Panc1 (cell line): Measurements from ENCODE around the gene LAYN. TPM values are rescaled to one million over a fixed set of nuclear protein-coding genes. Genes with fewer than 3 reads are reported as not detected.

ENCODE experiments used
- ATAC-seq: fragments of 200-7000 bp; cut with Tn5 transposase; 2 replicates; pipeline ENCODE4 v1.9.1; 2020; ENCODE audit warnings: mild to moderate bottlenecking, moderate library complexity
- BruUV-seq: library from RNA; stranded (reverse); fragments of 400-500 nt; replicated peaks from 2 replicates; lab custom pipeline; 2021; lab: Mats Ljungman, UMichigan
- CTCF ChIA-PET: fragments of 300-600 bp; sonication (Branson Sonifier 250); formaldehyde crosslinking; loops from one replicate; lab custom pipeline; 2022; ENCODE audit warnings: antibody characterized with exemption; lab: Charles Lee
- POLR2A ChIA-PET: fragments of 300-600 bp; sonication (Branson Sonifier 250); formaldehyde crosslinking; loops from one replicate; lab custom pipeline; 2022; ENCODE audit warnings: antibody characterized with exemption; lab: Charles Lee
- DNase-seq: peaks from one replicate; pipeline ENCODE4 v3.0.0-alpha.2; 2010; ENCODE audit warnings: low read depth, low spot score
- H3K27ac ChIP-seq: 2 replicates; pipeline ENCODE4 v1.5.1; 2011; ENCODE audit warnings: mild to moderate bottlenecking, low read length, inconsistent platforms
- H3K27me3 ChIP-seq: fragments of 200-500 bp; sonication (Bioruptor generic); 2 replicates; pipeline ENCODE4 v1.6.0; 2014; ENCODE audit warnings: low read length, inconsistent platforms; ENCODE audit not compliant: control insufficient read depth, insufficient read depth
- H3K36me3 ChIP-seq: fragments of 200-500 bp; sonication (Bioruptor generic); 2 replicates; pipeline ENCODE4 v1.5.1; 2014; ENCODE audit warnings: inconsistent platforms, mild to moderate bottlenecking, low read length, moderate library complexity; ENCODE audit not compliant: control insufficient read depth, insufficient read depth
- H3K4me1 ChIP-seq: 2 replicates; pipeline ENCODE4 v1.5.1; 2011; ENCODE audit warnings: inconsistent platforms, mild to moderate bottlenecking, low read length, moderate library complexity; ENCODE audit not compliant: control insufficient read depth, insufficient read depth
- H3K4me3 ChIP-seq, 2 experiments: 2 replicates each; pipeline ENCODE4 v1.5.1; 2011 to 2012; ENCODE audit warnings: low read depth in 2 of 2, low read length in 2 of 2, mild to moderate bottlenecking in 2 of 2, inconsistent platforms in 1 of 2, moderate library complexity in 1 of 2
- H3K9me3 ChIP-seq: fragments of 200-500 bp; sonication (Bioruptor generic); 2 replicates; pipeline ENCODE4 v1.5.1; 2014; ENCODE audit warnings: low read depth, mild to moderate bottlenecking, inconsistent platforms, low read length, moderate library complexity; ENCODE audit not compliant: control insufficient read depth, insufficient read depth
- CTCF ChIP-seq: fragments of 450-650 bp; IDR thresholded peaks from 2 replicates; pipeline ENCODE4 v1.5.1; 2017; ENCODE audit warnings: mild to moderate bottlenecking
- POLR2AphosphoS5 ChIP-seq: IDR thresholded peaks from 2 replicates; pipeline ENCODE4 v1.6.1; 2012; ENCODE audit warnings: mild to moderate bottlenecking, low read depth, low read length, moderate library complexity
- SIN3A ChIP-seq: IDR thresholded peaks from 2 replicates; pipeline ENCODE4 v1.6.1; 2012; ENCODE audit warnings: low read depth, mild to moderate bottlenecking, low read length, moderate library complexity, borderline replicate concordance; ENCODE audit not compliant: insufficient read depth
- TCF7L2 ChIP-seq: IDR thresholded peaks from 2 replicates; pipeline ENCODE4 v1.6.1; 2011; ENCODE audit warnings: mild to moderate bottlenecking, low read depth, low read length, inconsistent platforms
- in situ Hi-C: cut with HindIII; loops from 2 replicates; pipeline ENCODE4 v1.10.0; 2016; ENCODE audit warnings: low sequenced_read_pairs, low pct_unique_long_range_greater_than_20kb
- intact Hi-C: fragments of 100-400 bp; cut with micrococcal nuclease; formaldehyde crosslinking; loops from one replicate; pipeline ENCODE4 v1.10.0; 2022; ENCODE audit not compliant: unreplicated experiment
- total RNA-seq: library from RNA; stranded (reverse); gene quantifications from one replicate; pipeline ENCODE4 v1.2.1, GENCODE V29; 2021; ENCODE audit not compliant: unreplicated experiment
- TF ChIP-seq, protein P1 (sequence below), 2 experiments: IDR thresholded peaks; 2 replicates each; pipeline ENCODE4 v1.6.1; 2011 to 2012; ENCODE audit warnings: low read depth in 2 of 2, control low read depth in 1 of 2, low read length in 1 of 2, mild to moderate bottlenecking in 1 of 2, moderate library complexity in 1 of 2; ENCODE audit not compliant: insufficient read depth in 1 of 2

The LAYN gene
- total RNA-seq, 1 experiment from 2014 or later, result 3.6 TPM

GRCh38 chr11:111598559-111598958 is 58.0 kb downstream of the LAYN start:
- H3K9me3 ChIP-seq, result no peaks in the 10 kb centered on the region
- in situ Hi-C loops, result no loop called here
- POLR2A ChIA-PET, result no interaction called here
- H3K4me3 ChIP-seq, result no peak overlapping the region
- peaks cover 7% of the 10 kb centered on the region for H3K4me1 ChIP-seq
- H3K27me3 ChIP-seq, result no peaks in the 10 kb centered on the region
- CTCF ChIA-PET, result no interaction called here
- H3K27ac ChIP-seq, result no peak overlapping the region
- no peak for ATAC-seq
- BruUV-seq, result no TSS peak
- no peak for DNase-seq
- intact Hi-C loops, result no loop called here
- no peaks in the 10 kb centered on the region for H3K36me3 ChIP-seq
- TF ChIP-seq TCF7L2, result no peak
- TF ChIP-seq SIN3A, result no peak
- TF ChIP-seq POLR2AphosphoS5, result no peak
- TF ChIP-seq, protein P1, sequence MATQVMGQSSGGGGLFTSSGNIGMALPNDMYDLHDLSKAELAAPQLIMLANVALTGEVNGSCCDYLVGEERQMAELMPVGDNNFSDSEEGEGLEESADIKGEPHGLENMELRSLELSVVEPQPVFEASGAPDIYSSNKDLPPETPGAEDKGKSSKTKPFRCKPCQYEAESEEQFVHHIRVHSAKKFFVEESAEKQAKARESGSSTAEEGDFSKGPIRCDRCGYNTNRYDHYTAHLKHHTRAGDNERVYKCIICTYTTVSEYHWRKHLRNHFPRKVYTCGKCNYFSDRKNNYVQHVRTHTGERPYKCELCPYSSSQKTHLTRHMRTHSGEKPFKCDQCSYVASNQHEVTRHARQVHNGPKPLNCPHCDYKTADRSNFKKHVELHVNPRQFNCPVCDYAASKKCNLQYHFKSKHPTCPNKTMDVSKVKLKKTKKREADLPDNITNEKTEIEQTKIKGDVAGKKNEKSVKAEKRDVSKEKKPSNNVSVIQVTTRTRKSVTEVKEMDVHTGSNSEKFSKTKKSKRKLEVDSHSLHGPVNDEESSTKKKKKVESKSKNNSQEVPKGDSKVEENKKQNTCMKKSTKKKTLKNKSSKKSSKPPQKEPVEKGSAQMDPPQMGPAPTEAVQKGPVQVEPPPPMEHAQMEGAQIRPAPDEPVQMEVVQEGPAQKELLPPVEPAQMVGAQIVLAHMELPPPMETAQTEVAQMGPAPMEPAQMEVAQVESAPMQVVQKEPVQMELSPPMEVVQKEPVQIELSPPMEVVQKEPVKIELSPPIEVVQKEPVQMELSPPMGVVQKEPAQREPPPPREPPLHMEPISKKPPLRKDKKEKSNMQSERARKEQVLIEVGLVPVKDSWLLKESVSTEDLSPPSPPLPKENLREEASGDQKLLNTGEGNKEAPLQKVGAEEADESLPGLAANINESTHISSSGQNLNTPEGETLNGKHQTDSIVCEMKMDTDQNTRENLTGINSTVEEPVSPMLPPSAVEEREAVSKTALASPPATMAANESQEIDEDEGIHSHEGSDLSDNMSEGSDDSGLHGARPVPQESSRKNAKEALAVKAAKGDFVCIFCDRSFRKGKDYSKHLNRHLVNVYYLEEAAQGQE (IDR thresholded peaks at IDR 0.05; ENCODE audit: insufficient read depth in 1 of 2, low read depth in 2 of 2, low read length in 1 of 2), result no peak
- TF ChIP-seq CTCF, result no peak

DNA sequence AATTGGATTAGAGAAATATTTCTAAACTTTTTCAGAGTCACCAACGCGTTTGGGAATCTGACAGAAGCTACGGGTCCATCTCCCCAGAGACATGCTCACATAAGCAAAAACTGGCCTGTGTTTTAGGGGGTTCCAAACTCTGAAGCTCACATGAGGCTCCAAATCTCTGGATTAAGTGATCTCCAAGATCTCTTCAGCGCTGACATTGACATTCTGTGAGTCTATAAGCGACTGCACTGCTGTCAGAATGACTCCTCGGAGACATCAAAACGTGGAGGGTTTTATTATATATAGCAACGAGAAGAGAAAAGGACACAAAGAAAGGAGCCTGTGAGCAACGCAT is 61.1 kb downstream of the LAYN start:
- no peaks in the 10 kb centered on the region for H3K27me3 ChIP-seq
- H3K27ac ChIP-seq, result peak overlapping the region; percentile 67
- TF ChIP-seq TCF7L2, result 0 out of 2 replicates have a peak, but pooled peaks have one; percentile 48
- no peak for TF ChIP-seq POLR2AphosphoS5
- no TSS peak for BruUV-seq
- CTCF ChIA-PET, result no interaction called here
- POLR2A ChIA-PET, result interaction anchor here (0.7 kb wide), 1 partner anchor 158 kb away, joined by 7 read pairs; no protein-coding TSS in a partner anchor
- in situ Hi-C loops, result no loop called here
- H3K4me3 ChIP-seq, result peak overlapping the region; percentile 71 to 78
- H3K4me1 ChIP-seq, result peaks cover 19% of the 10 kb centered on the region
- ATAC-seq (peak; percentile 0; the same call in 1 of the 2 replicates), DNase-seq (no peak)
- H3K36me3 ChIP-seq, result no peaks in the 10 kb centered on the region
- intact Hi-C loops, result loop anchor here (5.0 kb wide), 1 partner anchor 241 kb away; no protein-coding TSS in a partner anchor
- H3K9me3 ChIP-seq, result no peaks in the 10 kb centered on the region
